NCI-H2196 (cell line): ENCODE data around the gene FHIT.
A peak's percentile ranks its signal among the peaks of the same experiment; 100 is the strongest.

ENCODE experiments used
- DNase-seq: peaks from one replicate; lab custom pipeline; 2025; ENCODE audit not compliant: unreplicated experiment; lab: John Stamatoyannopoulos, UW

The FHIT gene

GRCh38 chr3:60147249-60147950 lies 1103.9 kb downstream of the FHIT start:
- no peak for DNase-seq

GRCh38 chr3:60146121-60146520 lies 1105.1 kb downstream of the FHIT start:
- no peak for DNase-seq

GRCh38 chr3:60144071-60144470 lies 1107.2 kb downstream of the FHIT start:
- DNase-seq, result no peak

GRCh38 chr3:60142009-60142408 lies 1109.2 kb downstream of the FHIT start:
- no peak for DNase-seq

GRCh38 chr3:60140160-60140559 lies 1111.1 kb downstream of the FHIT start:
- no peak for DNase-seq

GRCh38 chr3:60136601-60137000 lies 1114.7 kb downstream of the FHIT start:
- no peak for DNase-seq

GRCh38 chr3:60135474-60135873 lies 1115.8 kb downstream of the FHIT start:
- DNase-seq, result no peak

- DNase-seq, result no peak
These were observed 1117.7 kb downstream of the FHIT start for GRCh38 chr3:60133269-60134162.

- DNase-seq, result no peak
These were observed 1119.6 kb downstream of the FHIT start for GRCh38 chr3:60131618-60132017.

GRCh38 chr3:60126511-60127304 lies 1124.5 kb downstream of the FHIT start:
- DNase-seq, result no peak

GRCh38 chr3:60125686-60126085 lies 1125.6 kb downstream of the FHIT start:
- DNase-seq, result no peak

GRCh38 chr3:60120245-60120644 lies 1131.0 kb downstream of the FHIT start:
- no peak for DNase-seq

- DNase-seq, result no peak
These were observed 1137.1 kb downstream of the FHIT start for GRCh38 chr3:60114191-60114590.

GRCh38 chr3:60107275-60107674 lies 1144.0 kb downstream of the FHIT start:
- DNase-seq, result no peak

- no peak for DNase-seq
These were observed 1149.1 kb downstream of the FHIT start for GRCh38 chr3:60102154-60102553.

GRCh38 chr3:60101621-60102020 lies 1149.6 kb downstream of the FHIT start:
- no peak for DNase-seq

- DNase-seq, result no peak
These were observed 1154.8 kb downstream of the FHIT start for GRCh38 chr3:60096403-60096802.

- DNase-seq, result no peak
These were observed 1155.3 kb downstream of the FHIT start for GRCh38 chr3:60095930-60096329.

- no peak for DNase-seq
These were observed 1155.7 kb downstream of the FHIT start for GRCh38 chr3:60095516-60095915.

- peak; percentile 2 for DNase-seq
These were observed 1156.8 kb downstream of the FHIT start for GRCh38 chr3:60094392-60094947.

- DNase-seq, result no peak
These were observed 1160.7 kb downstream of the FHIT start for GRCh38 chr3:60090548-60090947.
